NCI-H146 (cell line): Measurements from ENCODE around the gene PNLIPRP2.

Experiments used
- DNase-seq: peaks from one replicate; lab custom pipeline; 2025; lab: John Stamatoyannopoulos, UW

The PNLIPRP2 gene

DNA sequence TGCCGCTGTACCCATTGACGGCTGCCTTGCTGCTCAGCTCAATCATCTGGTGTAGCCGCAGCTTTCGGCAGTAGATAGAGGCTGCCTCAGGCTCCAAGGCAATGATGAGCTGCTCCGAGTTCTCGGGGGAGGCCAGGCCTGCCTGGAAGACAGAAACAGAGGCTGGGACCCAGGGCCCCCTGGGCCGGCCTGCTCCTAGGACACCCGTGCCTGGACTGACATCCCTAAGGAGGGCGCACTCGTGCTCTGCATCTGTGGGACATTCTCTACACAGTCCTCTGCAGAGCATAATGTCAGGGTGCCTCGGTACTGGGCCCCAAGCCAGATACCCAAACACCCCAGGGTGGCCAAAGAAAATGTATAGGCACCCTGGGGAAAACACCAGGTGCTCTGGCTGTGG lies 63.1 kb downstream of the PNLIPRP2 start:
- DNase-seq, result no peak

DNA sequence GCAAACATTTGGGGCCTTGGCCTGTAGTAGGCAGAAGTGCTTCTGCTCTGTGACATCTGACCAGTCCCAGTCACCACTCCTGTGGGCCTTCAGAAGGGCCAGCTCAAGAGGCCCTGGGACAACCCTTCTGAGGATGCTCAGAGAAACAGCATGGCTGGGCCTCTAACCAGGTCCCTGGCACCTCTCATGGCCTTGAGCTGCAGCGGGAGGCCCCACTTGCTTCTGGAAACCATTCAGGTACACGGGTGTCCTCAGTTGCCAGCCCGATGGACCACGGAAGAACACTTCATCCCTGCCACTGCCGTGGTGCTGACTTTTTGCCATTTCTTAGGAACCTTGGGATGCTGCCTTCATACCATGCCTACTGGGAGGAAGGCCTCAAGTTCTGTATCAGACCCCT lies 64.0 kb downstream of the PNLIPRP2 start:
- no peak for DNase-seq

DNA sequence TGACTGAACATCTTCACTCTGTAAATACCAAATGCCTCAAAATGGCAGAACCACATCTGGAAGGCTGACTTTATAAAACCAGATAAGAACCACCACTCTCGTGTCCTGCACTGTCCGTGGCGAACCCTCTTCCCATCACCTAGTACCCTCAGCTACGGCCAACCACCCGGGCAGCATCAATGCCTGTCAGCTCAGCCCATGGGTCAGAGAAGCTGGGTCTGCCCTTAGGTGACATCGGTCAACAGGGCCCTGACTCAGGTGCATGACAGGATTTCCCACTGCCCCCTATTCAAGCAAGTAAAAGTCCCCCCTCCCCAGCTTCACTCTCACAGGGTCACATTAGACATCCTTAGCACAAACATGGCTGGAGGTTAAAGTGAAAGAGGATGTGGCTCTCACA lies 65.1 kb downstream of the PNLIPRP2 start:
- no peak for DNase-seq

- DNase-seq, result no peak
Observed at GRCh38 chr10:116686632-116687031, 65.9 kb downstream of the PNLIPRP2 start.

DNA sequence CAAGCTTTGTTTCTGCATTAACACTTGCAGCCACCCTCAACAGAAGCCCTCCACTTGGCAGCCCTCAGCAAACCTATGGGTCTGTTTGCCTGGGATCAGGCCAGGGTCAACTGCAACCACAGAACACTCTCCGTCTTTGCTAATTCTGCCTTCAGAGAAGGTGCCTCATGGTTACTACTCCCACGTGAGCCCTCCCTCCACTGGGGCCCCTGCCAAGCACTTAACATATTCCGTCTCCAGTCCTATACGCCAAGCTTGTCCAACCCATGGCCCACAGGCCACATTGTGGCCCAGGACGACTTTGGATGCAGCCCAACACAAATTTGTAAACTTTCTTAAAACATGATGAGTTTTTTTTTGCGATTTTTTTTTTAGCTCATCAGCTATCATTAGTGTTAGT lies 66.9 kb downstream of the PNLIPRP2 start:
- DNase-seq, result no peak

DNA sequence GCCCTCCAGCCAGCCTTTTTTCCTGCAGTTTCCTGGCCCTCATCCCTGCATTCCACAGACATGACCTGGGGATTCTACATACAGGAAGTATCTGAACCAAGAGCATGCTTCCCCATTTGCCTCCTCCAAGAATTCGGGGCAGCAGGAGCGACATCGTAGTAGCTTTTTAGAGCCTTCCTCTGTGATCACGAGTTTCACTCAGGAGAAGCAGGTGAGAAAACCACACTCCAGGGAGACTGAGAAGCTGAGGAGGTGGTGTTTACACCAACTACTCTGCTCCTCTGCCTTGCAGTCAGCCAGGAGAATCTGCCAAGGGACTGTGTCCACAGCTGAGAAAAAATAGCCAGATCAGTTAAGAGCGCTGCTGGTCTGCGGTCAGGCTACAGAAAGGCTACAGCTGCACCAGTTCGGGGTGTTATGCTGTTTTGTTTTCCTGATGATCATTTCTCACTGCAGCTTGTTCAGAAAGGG lies 67.5 kb downstream of the PNLIPRP2 start:
- DNase-seq, result no peak

DNA sequence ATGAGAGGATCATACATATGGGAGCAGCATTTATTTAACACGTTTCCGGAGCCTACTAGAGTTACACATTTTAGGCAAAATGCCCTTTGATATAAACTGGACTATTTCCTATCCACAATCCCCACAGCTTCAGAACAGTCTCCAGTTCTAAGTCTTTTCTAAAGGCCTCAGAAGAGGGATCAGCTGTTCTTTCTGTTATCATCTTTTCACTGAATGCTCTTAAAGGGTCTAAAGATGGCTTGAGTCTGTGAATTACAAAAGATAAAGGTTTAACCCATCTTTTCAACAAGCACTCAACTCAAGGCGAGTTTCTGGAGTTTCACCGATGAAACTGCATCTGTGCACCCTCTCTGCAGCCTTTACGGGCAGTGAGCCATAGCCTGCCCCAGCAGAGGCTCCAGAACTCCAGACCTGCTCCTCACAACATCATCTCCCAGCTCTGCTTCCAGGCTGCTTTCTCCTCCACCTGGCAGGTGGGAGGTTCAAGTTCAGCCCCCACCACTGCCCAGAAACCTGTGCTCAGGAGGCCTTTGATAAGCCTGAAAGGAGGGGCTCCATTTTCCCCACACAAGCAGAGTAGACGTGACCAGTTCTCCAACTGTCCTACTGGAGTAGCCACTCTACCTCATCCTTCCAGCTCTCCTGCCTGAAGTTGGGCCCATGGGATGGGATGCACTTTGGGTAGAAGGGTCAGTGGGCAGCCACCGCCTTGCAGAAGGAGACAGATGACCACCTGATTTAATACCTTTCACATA lies 68.2 kb downstream of the PNLIPRP2 start:
- DNase-seq, result no peak

GRCh38 chr10:116689744-116690143 lies 69.0 kb downstream of the PNLIPRP2 start:
- no peak for DNase-seq

- DNase-seq, result no peak
Observed at GRCh38 chr10:116690356-116691322, 69.9 kb downstream of the PNLIPRP2 start.

DNA sequence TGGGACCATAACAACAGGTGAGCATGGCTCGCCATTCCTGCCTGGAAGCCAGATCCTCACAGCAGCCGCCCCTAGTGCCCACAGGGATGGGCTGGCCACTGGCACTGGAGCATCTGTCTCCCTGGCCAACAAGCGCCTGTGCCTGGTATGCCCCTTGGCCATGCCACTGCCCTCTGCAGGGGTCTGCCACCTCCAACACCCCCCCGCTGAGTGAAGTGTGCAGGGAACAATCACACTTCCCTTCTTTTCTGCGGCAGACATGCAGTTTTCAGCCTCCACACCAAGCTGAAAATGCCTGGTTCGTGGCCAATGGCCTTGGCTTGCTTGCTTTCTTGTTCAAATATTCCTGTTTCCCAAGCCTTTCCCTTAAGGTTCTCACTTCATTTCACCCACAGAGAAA lies 70.9 kb downstream of the PNLIPRP2 start:
- DNase-seq, result no peak

DNA sequence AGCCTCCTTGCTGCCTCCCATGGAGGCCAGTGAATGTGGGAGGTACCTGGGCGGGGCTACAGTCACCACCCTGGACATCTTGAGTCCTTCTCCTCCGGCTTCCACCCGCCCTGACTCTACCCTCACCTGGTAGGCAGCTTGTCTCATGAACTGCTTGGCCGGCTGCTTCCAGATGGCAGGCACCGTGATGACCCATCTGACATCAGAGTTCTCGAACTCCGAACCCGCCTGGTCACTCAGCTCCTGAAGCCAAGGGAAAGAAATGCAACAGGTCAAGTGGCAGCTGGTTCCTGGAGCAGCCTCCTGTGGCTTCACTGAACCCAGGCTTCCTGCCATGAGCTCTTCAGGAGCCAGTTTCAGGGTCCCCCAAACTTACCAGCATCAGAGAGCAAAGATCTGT lies 71.5 kb downstream of the PNLIPRP2 start:
- DNase-seq, result no peak

DNA sequence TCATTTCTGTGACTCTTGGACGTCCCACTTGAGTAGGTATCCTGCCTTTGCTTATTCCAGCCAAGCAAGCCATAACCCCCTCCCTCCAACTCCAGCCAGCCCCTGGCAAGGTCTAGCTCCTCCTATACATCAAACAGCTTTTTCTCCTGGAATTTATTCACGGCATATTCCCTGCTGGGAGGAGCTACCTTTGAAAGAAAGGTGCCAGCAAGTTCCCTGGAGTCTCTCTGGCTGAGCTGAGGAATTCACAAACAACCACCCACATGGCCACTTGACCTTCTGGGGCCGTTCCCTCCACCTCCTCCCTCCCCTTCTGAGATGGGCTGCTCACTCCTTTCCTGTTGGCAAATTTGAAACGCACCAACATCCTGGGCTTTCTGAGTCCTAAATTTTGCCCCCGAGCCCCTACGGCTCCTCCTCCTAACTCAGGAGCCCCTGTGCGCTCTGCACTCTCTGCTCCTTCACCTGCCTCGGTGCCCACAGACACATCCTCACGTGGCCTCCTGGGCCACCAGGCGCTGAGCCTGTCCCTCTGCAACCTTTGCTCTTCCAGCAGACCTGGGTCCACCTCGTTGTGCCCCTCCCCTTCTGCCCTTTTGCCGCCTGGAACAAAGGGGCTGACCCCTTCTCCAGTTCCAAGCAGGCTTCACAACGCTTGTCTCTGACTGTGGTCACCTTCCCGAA lies 73.6 kb downstream of the PNLIPRP2 start:
- no peak for DNase-seq
